OCI-LY1 (cell line): ENCODE measurements around the gene SLFN5.
A peak's percentile ranks its signal among the peaks of the same experiment; 100 is the strongest.

Source experiments
- H2AFZ ChIP-seq: fragments of 200-600 bp; sonication (generic), shearing (Covaris generic); 2 replicates; pipeline ENCODE4 v1.6.0; 2014; ENCODE audit warnings: antibody characterized with exemption, mild to moderate bottlenecking, low read length
- H3F3A ChIP-seq: fragments of 200-600 bp; sonication (generic), shearing (Covaris generic); 2 replicates; pipeline ENCODE4 v1.6.0; 2014; ENCODE audit warnings: mild to moderate bottlenecking, antibody characterized with exemption, low read length, moderate library complexity; ENCODE audit not compliant: insufficient read depth
- H3K27ac ChIP-seq: fragments of 200-600 bp; sonication (generic); 2 replicates; pipeline ENCODE4 v1.5.1; 2014; ENCODE audit warnings: low read length, mixed run types, mild to moderate bottlenecking, low read depth; ENCODE audit not compliant: poor library complexity, severe bottlenecking
- H3K27me3 ChIP-seq: fragments of 200-600 bp; sonication (generic); 2 replicates; pipeline ENCODE4 v1.6.0; 2014; ENCODE audit warnings: antibody characterized with exemption, mild to moderate bottlenecking, low read length, moderate library complexity; ENCODE audit not compliant: insufficient read depth
- H3K36me3 ChIP-seq: fragments of 200-600 bp; sonication (generic); 2 replicates; pipeline ENCODE4 v1.6.1; 2014; ENCODE audit warnings: mild to moderate bottlenecking, antibody characterized with exemption, low read length, moderate library complexity, mixed read lengths; ENCODE audit not compliant: insufficient read depth
- H3K4me1 ChIP-seq: fragments of 200-600 bp; sonication (generic); 2 replicates; pipeline ENCODE4 v1.5.1; 2014; ENCODE audit warnings: mild to moderate bottlenecking, low read length, moderate library complexity; ENCODE audit not compliant: insufficient read depth, severe bottlenecking
- H3K4me2 ChIP-seq: fragments of 200-600 bp; sonication (generic), shearing (Covaris generic); 2 replicates; pipeline ENCODE4 v1.6.1; 2014; ENCODE audit warnings: low read length
- H3K4me3 ChIP-seq: fragments of 200-600 bp; sonication (generic); 2 replicates; pipeline ENCODE4 v1.5.1; 2014; ENCODE audit warnings: low read length, low read depth, mild to moderate bottlenecking, mixed read lengths; ENCODE audit not compliant: poor library complexity, severe bottlenecking
- H3K79me2 ChIP-seq: fragments of 200-600 bp; shearing (Covaris generic); 2 replicates; pipeline ENCODE4 v1.6.1; 2016; ENCODE audit warnings: mixed run types, low read length, mixed read lengths; ENCODE audit not compliant: insufficient read depth
- H3K9ac ChIP-seq: fragments of 200-600 bp; sonication (generic), shearing (Covaris generic); 2 replicates; pipeline ENCODE4 v1.6.1; 2014; ENCODE audit warnings: mild to moderate bottlenecking, low read length, mixed read lengths
- H3K9me2 ChIP-seq: fragments of 200-600 bp; sonication (generic), shearing (Covaris generic); 2 replicates; pipeline ENCODE4 v1.6.1; 2014; ENCODE audit warnings: low read depth, mild to moderate bottlenecking, low read length, mixed read lengths
- H3K9me3 ChIP-seq: fragments of 200-600 bp; shearing (Covaris generic); 2 replicates; pipeline ENCODE4 v1.6.1; 2014; ENCODE audit warnings: low read length, mixed read lengths
- H4K20me1 ChIP-seq: fragments of 200-600 bp; sonication (generic), shearing (Covaris generic); 2 replicates; pipeline ENCODE4 v1.6.0; 2016; ENCODE audit warnings: mild to moderate bottlenecking, low read length; ENCODE audit not compliant: insufficient read depth
- CTCF ChIP-seq: fragments of 200-600 bp; sonication (generic), shearing (Covaris generic); IDR thresholded peaks from 2 replicates; pipeline ENCODE4 v1.5.1; 2017; ENCODE audit warnings: mild to moderate bottlenecking, antibody characterized with exemption, low read length, moderate library complexity, mixed read lengths
- EZH2 ChIP-seq: fragments of 200-600 bp; sonication (generic), shearing (Covaris generic); IDR thresholded peaks from 2 replicates; pipeline ENCODE4 v1.8.0; 2017; ENCODE audit warnings: borderline replicate concordance, mixed run types, mild to moderate bottlenecking, antibody characterized with exemption, low read length, moderate library complexity, mixed read lengths

Gene SLFN5

GRCh38 chr17:35242158-35242804 is 591 bp upstream of the SLFN5 start:
- H3F3A ChIP-seq, result no peaks in the 10 kb centered on the region
- H3K27me3 ChIP-seq, result no peaks in the 10 kb centered on the region
- H4K20me1 ChIP-seq, result no peaks in the 10 kb centered on the region
- H3K4me3 ChIP-seq, result peak overlapping the region; percentile 91
- no peaks in the 10 kb centered on the region for H3K79me2 ChIP-seq
- TF ChIP-seq EZH2 (no peak), CTCF (peak; percentile 31; the same call in 1 of the 2 replicates)
- H3K9ac ChIP-seq, result peak overlapping the region; percentile 81
- no peaks in the 10 kb centered on the region for H3K9me2 ChIP-seq
- no peaks in the 10 kb centered on the region for H3K9me3 ChIP-seq
- peaks cover 22% of the 10 kb centered on the region for H3K4me1 ChIP-seq
- H2AFZ ChIP-seq, result peak overlapping the region; percentile 97
- H3K4me2 ChIP-seq, result peak overlapping the region; percentile 94
- H3K36me3 ChIP-seq, result no peaks in the 10 kb centered on the region
- H3K27ac ChIP-seq, result no peak overlapping the region

- peak overlapping the region; percentile 91 for H3K4me3 ChIP-seq
- H3K27ac ChIP-seq, result no peak overlapping the region
- H3F3A ChIP-seq, result no peaks in the 10 kb centered on the region
- H3K36me3 ChIP-seq, result no peaks in the 10 kb centered on the region
- H3K9me3 ChIP-seq, result no peaks in the 10 kb centered on the region
- H3K9me2 ChIP-seq, result no peaks in the 10 kb centered on the region
- TF ChIP-seq CTCF (no peak), EZH2 (no peak)
- peak overlapping the region; percentile 94 for H3K4me2 ChIP-seq
- H4K20me1 ChIP-seq, result no peaks in the 10 kb centered on the region
- peak overlapping the region; percentile 97 for H2AFZ ChIP-seq
- H3K9ac ChIP-seq, result peak overlapping the region; percentile 81
- H3K79me2 ChIP-seq, result no peaks in the 10 kb centered on the region
- H3K27me3 ChIP-seq, result no peaks in the 10 kb centered on the region
- H3K4me1 ChIP-seq, result peaks cover 22% of the 10 kb centered on the region
Observed at GRCh38 chr17:35243561-35244340, 879 bp downstream of the SLFN5 start.

- no peak overlapping the region for H3K9ac ChIP-seq
- H3K27ac ChIP-seq, result no peak overlapping the region
- H3K4me2 ChIP-seq, result peak overlapping the region; percentile 94
- no peak overlapping the region for H2AFZ ChIP-seq
- H3K9me3 ChIP-seq, result no peaks in the 10 kb centered on the region
- peak overlapping the region; percentile 91 for H3K4me3 ChIP-seq
- H3K4me1 ChIP-seq, result peaks cover 22% of the 10 kb centered on the region
- H3F3A ChIP-seq, result no peaks in the 10 kb centered on the region
- no peaks in the 10 kb centered on the region for H4K20me1 ChIP-seq
- TF ChIP-seq CTCF, result no peak
- TF ChIP-seq EZH2, result no peak
- H3K79me2 ChIP-seq, result no peaks in the 10 kb centered on the region
- no peaks in the 10 kb centered on the region for H3K36me3 ChIP-seq
- no peaks in the 10 kb centered on the region for H3K27me3 ChIP-seq
- H3K9me2 ChIP-seq, result no peaks in the 10 kb centered on the region
Observed at GRCh38 chr17:35244341-35245195, 1.7 kb downstream of the SLFN5 start.
